ENCODE data around the gene ARHGEF4.

Gene ARHGEF4

DNA sequence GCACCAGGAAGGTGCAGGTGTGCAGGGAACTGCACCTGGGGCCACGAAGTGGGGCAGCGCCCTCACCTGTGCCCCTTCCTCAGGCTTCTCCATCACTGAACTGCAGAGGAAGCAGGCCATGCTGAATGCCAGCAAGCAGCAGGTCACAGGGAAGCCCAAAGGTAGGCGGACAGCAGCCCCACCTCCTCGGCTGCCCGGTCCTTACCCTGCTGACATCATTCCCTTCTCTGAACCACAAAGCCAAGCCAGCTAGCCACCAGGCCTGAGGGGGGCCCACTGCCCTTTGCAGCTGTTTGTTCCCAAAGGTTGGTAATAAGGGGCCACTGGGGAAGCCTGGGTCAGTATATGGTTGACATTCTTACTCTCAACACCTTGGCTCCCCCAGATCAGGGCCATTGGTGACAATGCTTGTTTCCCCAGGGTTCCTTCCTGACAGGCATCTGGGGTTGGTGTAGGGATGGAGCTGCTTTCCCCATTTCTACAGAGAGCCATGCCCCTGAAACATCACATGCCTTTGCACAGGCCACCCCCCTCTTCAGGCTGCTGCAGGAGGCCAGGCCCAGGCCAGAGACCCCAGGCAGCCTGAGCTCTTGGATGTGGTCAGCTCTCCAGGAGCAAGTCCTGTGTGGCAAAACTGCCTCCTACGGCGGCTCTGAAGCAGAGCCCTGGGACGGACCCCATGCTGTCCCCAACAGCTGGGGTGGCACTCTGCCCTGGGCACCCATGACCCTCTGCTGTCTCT lies 208.7 kb downstream of the ARHGEF4 start:
- Histone ChIP-seq H3K4ac (ENCODE audit: low read depth, low read length) (no peak overlapping the region), H3K23ac (ENCODE audit: low read length) (no peak overlapping the region), H3K18ac (ENCODE audit: low read length) (no peak overlapping the region), H2BK120ac (ENCODE audit: insufficient read depth, low read length, poor library complexity) (no peak overlapping the region), H4K8ac (ENCODE audit: low read depth, low read length) (no peak overlapping the region), H3K9me3 (ENCODE audit: insufficient read depth, low read depth, low read length) (peaks cover 3% of the 10 kb centered on the region), H2AFZ (ENCODE audit: insufficient read depth, low read length, poor library complexity) (no peak overlapping the region), H4K12ac (ENCODE audit: low read depth, low read length) (no peak overlapping the region), H3K9ac (ENCODE audit: low read length) (no peak overlapping the region), H4K91ac (ENCODE audit: low read depth, low read length) (no peak overlapping the region), H2AK5ac (ENCODE audit: low read length) (no peak overlapping the region), H2BK12ac (ENCODE audit: low read length) (no peak overlapping the region), H3K27me3 (ENCODE audit: insufficient read depth, low read length) (no peaks in the 10 kb centered on the region), H3K4me2 (ENCODE audit: low read length) (no peak overlapping the region), H3K14ac (ENCODE audit: low read length) (no peak overlapping the region), H3K4me1 (ENCODE audit: control insufficient read depth in 1 of 2, insufficient read depth in 2 of 2, low read length in 2 of 2) (peaks cover 4 to 11% of the 10 kb centered on the region in 2 experiments), H3K4me3 (ENCODE audit: low read depth, low read length) (no peak overlapping the region), H3K27ac (ENCODE audit: low read depth, low read length) (no peak overlapping the region), H2BK5ac (ENCODE audit: low read depth, low read length, poor library complexity) (no peak overlapping the region), H3K36me3 (ENCODE audit: control insufficient read depth in 1 of 2, insufficient read depth in 2 of 2, low read length in 2 of 2) (peaks cover 29 to 32% of the 10 kb centered on the region in 2 experiments), H3K79me1 (ENCODE audit: low read length) (no peaks in the 10 kb centered on the region), H3K79me2 (ENCODE audit: control insufficient read depth, insufficient read depth, low read length, poor library complexity) (no peaks in the 10 kb centered on the region)
- WGBS (ENCODE audit: extremely low coverage, insufficient coverage, insufficient read length): no CpG with 5 or more reads among the region's 8 CpGs
- DNase-seq: no peak

DNA sequence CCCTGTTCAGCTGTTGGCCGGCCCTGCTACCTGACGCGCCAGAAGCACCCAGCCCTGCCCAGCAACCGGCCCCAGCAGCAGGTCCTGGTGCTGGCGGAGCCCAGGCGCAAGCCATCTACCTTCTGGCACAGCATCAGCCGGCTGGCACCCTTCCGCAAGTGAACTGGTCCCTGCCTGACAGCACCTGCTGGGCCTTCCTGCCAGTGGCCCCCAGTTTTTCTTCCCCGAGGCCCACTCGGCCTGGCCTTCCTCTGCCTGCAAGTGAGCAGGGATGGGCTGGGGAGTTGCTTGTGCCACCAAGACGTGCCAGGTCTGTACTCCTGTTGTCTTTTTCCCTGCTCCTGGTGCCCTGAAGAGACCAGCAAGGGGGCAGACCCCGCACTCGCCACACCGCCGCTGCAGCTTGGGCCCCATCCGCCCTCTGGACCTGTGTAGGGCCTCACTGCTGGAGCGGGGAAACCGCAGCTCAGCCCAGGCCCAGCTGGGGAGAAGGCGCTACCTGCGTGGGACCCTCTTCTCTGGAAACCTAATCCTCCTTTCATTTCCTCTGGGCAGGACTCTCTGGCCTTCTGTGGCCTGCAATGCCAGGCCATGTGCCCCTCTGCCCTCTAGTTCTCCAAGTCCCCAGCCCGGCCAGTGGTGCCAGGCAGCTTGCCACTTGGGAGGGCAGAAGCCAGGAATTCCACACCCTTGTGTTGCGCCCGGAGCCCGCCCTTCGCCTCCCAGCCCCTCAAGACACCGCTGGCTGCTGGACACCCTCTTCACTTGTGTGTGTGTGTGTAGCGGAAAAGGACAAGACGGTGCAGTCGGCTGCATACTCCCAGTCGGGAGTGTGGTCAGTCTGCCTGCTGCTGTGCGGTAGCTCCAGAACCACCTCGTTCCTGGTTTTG lies 209.6 kb downstream of the ARHGEF4 start:
- H3K36me3 ChIP-seq (ENCODE audit: control insufficient read depth in 1 of 2, insufficient read depth in 2 of 2, low read length in 2 of 2): peaks cover 35 to 38% of the 10 kb centered on the region in 2 experiments
- no peak overlapping the region for H2BK12ac ChIP-seq (ENCODE audit: low read length)
- no CpG with 5 or more reads among the region's 32 CpGs for WGBS (ENCODE audit: extremely low coverage, insufficient coverage, insufficient read length)
- no peak overlapping the region for H2AFZ ChIP-seq (ENCODE audit: insufficient read depth, low read length, poor library complexity)
- no peak overlapping the region for H3K4me3 ChIP-seq (ENCODE audit: low read depth, low read length)
- H3K79me2 ChIP-seq (ENCODE audit: control insufficient read depth, insufficient read depth, low read length, poor library complexity): no peaks in the 10 kb centered on the region
- H3K79me1 ChIP-seq (ENCODE audit: low read length): no peaks in the 10 kb centered on the region
- no peak overlapping the region for H3K14ac ChIP-seq (ENCODE audit: low read length)
- no peak overlapping the region for H2BK120ac ChIP-seq (ENCODE audit: insufficient read depth, low read length, poor library complexity)
- DNase-seq: no peak
- H3K4ac ChIP-seq (ENCODE audit: low read depth, low read length): no peak overlapping the region
- no peak overlapping the region for H2BK5ac ChIP-seq (ENCODE audit: low read depth, low read length, poor library complexity)
- no peak overlapping the region for H3K9ac ChIP-seq (ENCODE audit: low read length)
- no peak overlapping the region for H4K91ac ChIP-seq (ENCODE audit: low read depth, low read length)
- H3K4me1 ChIP-seq (ENCODE audit: control insufficient read depth in 1 of 2, insufficient read depth in 2 of 2, low read length in 2 of 2): peaks cover 4 to 8% of the 10 kb centered on the region in 2 experiments
- H3K4me2 ChIP-seq (ENCODE audit: low read length): no peak overlapping the region
- H3K27me3 ChIP-seq (ENCODE audit: insufficient read depth, low read length): no peaks in the 10 kb centered on the region
- no peak overlapping the region for H4K8ac ChIP-seq (ENCODE audit: low read depth, low read length)
- H4K12ac ChIP-seq (ENCODE audit: low read depth, low read length): no peak overlapping the region
- H3K23ac ChIP-seq (ENCODE audit: low read length): no peak overlapping the region
- H3K9me3 ChIP-seq (ENCODE audit: insufficient read depth, low read depth, low read length): peaks cover 3% of the 10 kb centered on the region
- H3K18ac ChIP-seq (ENCODE audit: low read length): no peak overlapping the region
- no peak overlapping the region for H3K27ac ChIP-seq (ENCODE audit: low read depth, low read length)
- no peak overlapping the region for H2AK5ac ChIP-seq (ENCODE audit: low read length)

DNA sequence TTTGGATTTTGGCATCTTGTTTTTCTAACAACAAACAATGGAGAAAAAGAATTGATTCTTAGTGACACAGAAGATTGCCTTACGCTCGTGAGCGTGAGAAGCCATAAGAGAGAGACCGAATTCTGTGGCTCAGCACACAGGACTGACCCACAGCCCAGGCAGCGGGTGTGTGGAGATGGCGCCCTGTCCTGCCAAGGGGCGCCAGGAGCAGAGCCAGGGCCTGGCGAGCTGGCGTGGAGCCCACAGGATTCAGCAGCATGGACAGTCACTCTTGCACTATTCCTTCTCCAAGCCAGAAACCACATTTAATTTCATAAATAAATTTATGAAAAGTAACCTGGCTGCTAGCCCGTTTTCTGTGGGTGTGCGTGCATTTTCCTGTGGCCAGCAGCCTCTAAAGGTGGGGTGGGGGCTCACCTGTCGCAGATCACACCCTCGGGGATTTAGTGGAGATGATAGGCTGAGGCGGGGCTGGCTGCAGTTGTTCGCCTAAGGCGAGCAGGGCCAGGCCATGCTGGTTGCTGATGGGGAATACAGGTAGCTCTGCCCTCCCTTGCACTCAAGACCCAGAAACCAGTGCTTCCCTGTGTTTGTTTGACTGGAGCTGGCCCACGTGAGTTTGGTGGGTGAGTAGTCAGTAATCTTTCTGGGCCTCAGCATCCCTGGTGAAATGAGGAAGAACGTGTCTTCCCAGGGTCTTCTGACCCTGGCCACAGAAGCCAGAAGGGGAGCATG lies 210.4 kb downstream of the ARHGEF4 start:
- Histone ChIP-seq H2BK5ac (ENCODE audit: low read depth, low read length, poor library complexity) (no peak overlapping the region), H3K36me3 (ENCODE audit: control insufficient read depth in 1 of 2, insufficient read depth in 2 of 2, low read length in 2 of 2) (peaks cover 38 to 42% of the 10 kb centered on the region in 2 experiments), H2AK5ac (ENCODE audit: low read length) (no peak overlapping the region), H2AFZ (ENCODE audit: insufficient read depth, low read length, poor library complexity) (no peak overlapping the region), H3K79me2 (ENCODE audit: control insufficient read depth, insufficient read depth, low read length, poor library complexity) (no peaks in the 10 kb centered on the region), H4K91ac (ENCODE audit: low read depth, low read length) (no peak overlapping the region), H4K12ac (ENCODE audit: low read depth, low read length) (no peak overlapping the region), H3K79me1 (ENCODE audit: low read length) (no peaks in the 10 kb centered on the region), H2BK12ac (ENCODE audit: low read length) (no peak overlapping the region), H3K27me3 (ENCODE audit: insufficient read depth, low read length) (no peaks in the 10 kb centered on the region), H2BK120ac (ENCODE audit: insufficient read depth, low read length, poor library complexity) (no peak overlapping the region), H3K9me3 (ENCODE audit: insufficient read depth, low read depth, low read length) (peaks cover 3% of the 10 kb centered on the region), H3K14ac (ENCODE audit: low read length) (no peak overlapping the region), H3K4me1 (ENCODE audit: control insufficient read depth in 1 of 2, insufficient read depth in 2 of 2, low read length in 2 of 2) (peaks cover 3% of the 10 kb centered on the region in 2 experiments), H3K4ac (ENCODE audit: low read depth, low read length) (no peak overlapping the region), H4K8ac (ENCODE audit: low read depth, low read length) (no peak overlapping the region), H3K4me2 (ENCODE audit: low read length) (no peak overlapping the region), H3K27ac (ENCODE audit: low read depth, low read length) (no peak overlapping the region), H3K9ac (ENCODE audit: low read length) (no peak overlapping the region), H3K23ac (ENCODE audit: low read length) (no peak overlapping the region), H3K4me3 (ENCODE audit: low read depth, low read length) (no peak overlapping the region), H3K18ac (ENCODE audit: low read length) (no peak overlapping the region)
- no CpG with 5 or more reads among the region's 18 CpGs for WGBS (ENCODE audit: extremely low coverage, insufficient coverage, insufficient read length)
- DNase-seq: peak in 1 of 2 donors; percentile 32

- DNase-seq: no peak
- no peak overlapping the region for H3K4me3 ChIP-seq (ENCODE audit: low read depth, low read length)
- H3K27ac ChIP-seq (ENCODE audit: low read depth, low read length): no peak overlapping the region
- no peak overlapping the region for H3K14ac ChIP-seq (ENCODE audit: low read length)
- no peak overlapping the region for H2AFZ ChIP-seq (ENCODE audit: insufficient read depth, low read length, poor library complexity)
- no peak overlapping the region for H2BK120ac ChIP-seq (ENCODE audit: insufficient read depth, low read length, poor library complexity)
- H3K4ac ChIP-seq (ENCODE audit: low read depth, low read length): no peak overlapping the region
- peaks cover 3% of the 10 kb centered on the region for H3K9me3 ChIP-seq (ENCODE audit: insufficient read depth, low read depth, low read length)
- no peak overlapping the region for H3K18ac ChIP-seq (ENCODE audit: low read length)
- no peaks in the 10 kb centered on the region for H3K27me3 ChIP-seq (ENCODE audit: insufficient read depth, low read length)
- no peak overlapping the region for H2AK5ac ChIP-seq (ENCODE audit: low read length)
- no peak overlapping the region for H4K91ac ChIP-seq (ENCODE audit: low read depth, low read length)
- no peaks in the 10 kb centered on the region for H3K79me2 ChIP-seq (ENCODE audit: control insufficient read depth, insufficient read depth, low read length, poor library complexity)
- no peak overlapping the region for H4K12ac ChIP-seq (ENCODE audit: low read depth, low read length)
- H3K23ac ChIP-seq (ENCODE audit: low read length): no peak overlapping the region
- no peak overlapping the region for H2BK5ac ChIP-seq (ENCODE audit: low read depth, low read length, poor library complexity)
- WGBS (ENCODE audit: extremely low coverage, insufficient coverage, insufficient read length): no CpG with 5 or more reads among the region's 11 CpGs
- H3K9ac ChIP-seq (ENCODE audit: low read length): no peak overlapping the region
- no peak overlapping the region for H3K4me2 ChIP-seq (ENCODE audit: low read length)
- H2BK12ac ChIP-seq (ENCODE audit: low read length): no peak overlapping the region
- no peak overlapping the region for H4K8ac ChIP-seq (ENCODE audit: low read depth, low read length)
- H3K36me3 ChIP-seq (ENCODE audit: control insufficient read depth in 1 of 2, insufficient read depth in 2 of 2, low read length in 2 of 2): peaks cover 46 to 51% of the 10 kb centered on the region in 2 experiments
- no peaks in the 10 kb centered on the region for H3K4me1 ChIP-seq (ENCODE audit: control insufficient read depth in 1 of 2, insufficient read depth in 2 of 2, low read length in 2 of 2)
- no peaks in the 10 kb centered on the region for H3K79me1 ChIP-seq (ENCODE audit: low read length)
Measured at GRCh38 chr2:131047920-131048560, 211.3 kb downstream of the ARHGEF4 start.
